CD4-positive, alpha-beta T cell treated with Interleukin-17A for 1 hour (primary cell): ENCODE results near the gene TTLL10.
A peak's percentile ranks its signal among the peaks of the same experiment; 100 is the strongest.

Experiments used
- DNase-seq: peaks from one replicate; pipeline ENCODE4 v3.0.0-alpha.2; 2020

Gene TTLL10

GRCh38 chr1:1173793-1174415 is at the start of gene TTLL10:
Gene TTLL10, plus strand, starts transcription at chr1:1173880. Its CDS starts 5,336 bp downstream, at chr1:1179216.
- DNase-seq = peak; percentile 80

- DNase-seq = no peak
Measured at GRCh38 chr1:1124508-1124785, 49.2 kb upstream of the TTLL10 start.

- no peak for DNase-seq
Measured at GRCh38 chr1:1124786-1125642, 48.7 kb upstream of the TTLL10 start.

GRCh38 chr1:1125945-1126344 is 47.7 kb upstream of the TTLL10 start:
- DNase-seq = no peak

GRCh38 chr1:1127551-1128451 is 45.9 kb upstream of the TTLL10 start:
- DNase-seq = no peak

- DNase-seq = no peak
Measured at GRCh38 chr1:1128454-1129139, 45.1 kb upstream of the TTLL10 start.

GRCh38 chr1:1129381-1129821 is 44.3 kb upstream of the TTLL10 start:
- no peak for DNase-seq

- no peak for DNase-seq
Measured at GRCh38 chr1:1130206-1131120, 43.2 kb upstream of the TTLL10 start.

- DNase-seq = no peak
Measured at GRCh38 chr1:1132042-1132950, 41.4 kb upstream of the TTLL10 start.

- no peak for DNase-seq
Measured at GRCh38 chr1:1132956-1133750, 40.5 kb upstream of the TTLL10 start.

GRCh38 chr1:1134300-1134970 is 39.2 kb upstream of the TTLL10 start:
- DNase-seq = no peak

GRCh38 chr1:1135339-1136136 is 38.1 kb upstream of the TTLL10 start:
- no peak for DNase-seq

- peak; percentile 46 for DNase-seq
Measured at GRCh38 chr1:1136547-1137230, 37.0 kb upstream of the TTLL10 start.

- peak; percentile 87 for DNase-seq
Measured at GRCh38 chr1:1137256-1138045, 36.2 kb upstream of the TTLL10 start.

- DNase-seq = no peak
Measured at GRCh38 chr1:1140673-1141072, 33.0 kb upstream of the TTLL10 start.

GRCh38 chr1:1141244-1141910 is 32.3 kb upstream of the TTLL10 start:
- no peak for DNase-seq
